SK-N-SH treated with all-trans-retinoic acid at 6 μM for 48 hours (cell line): ENCODE data around the gene SBDS.
"Not testable (repeated sequence)": the region's sequence is repeated elsewhere in the genome, so short reads cannot be mapped to it uniquely, and the experiment has no call there.

Experiments
- ATAC-seq: fragments of 200-7000 bp; cut with Tn5 transposase; 3 replicates; pipeline ENCODE4 v1.9.1; 2020; ENCODE audit warnings: mild to moderate bottlenecking, moderate library complexity
- ARNTL ChIP-seq: fragments of 450-650 bp; formaldehyde crosslinking; IDR thresholded peaks from 2 replicates; pipeline ENCODE4 v1.5.0; 2020; ENCODE audit warnings: low read depth, mild to moderate bottlenecking, moderate library complexity, borderline replicate concordance
- ESRRG ChIP-seq: fragments of 250-450 bp; sonication (Bioruptor Pico); IDR thresholded peaks from 2 replicates; pipeline ENCODE4 v1.6.1; 2021; ENCODE audit warnings: mild to moderate bottlenecking
- OSR1 ChIP-seq: fragments of 250-450 bp; sonication (Bioruptor Pico); IDR thresholded peaks from 2 replicates; pipeline ENCODE4 v1.8.0; 2022; ENCODE audit warnings: moderate library complexity, mild to moderate bottlenecking, inconsistent platforms
- PPARA ChIP-seq: fragments of 250-450 bp; sonication (Bioruptor Pico); IDR thresholded peaks from 2 replicates; pipeline ENCODE4 v1.5.0; 2020; ENCODE audit warnings: mild to moderate bottlenecking, borderline replicate concordance
- RARB ChIP-seq: fragments of 250-450 bp; sonication (Bioruptor Pico); IDR thresholded peaks from 2 replicates; pipeline ENCODE4 v1.8.0; 2021; ENCODE audit warnings: mild to moderate bottlenecking, moderate library complexity
- SNAI2 ChIP-seq: fragments of 250-450 bp; sonication (Bioruptor Pico); IDR thresholded peaks from 2 replicates; pipeline ENCODE4 v1.5.0; 2020; ENCODE audit warnings: mild to moderate bottlenecking, moderate library complexity
- TCF4 ChIP-seq: fragments of 250-450 bp; sonication (Bioruptor Pico); IDR thresholded peaks from 2 replicates; pipeline ENCODE4 v1.8.0; 2021; ENCODE audit warnings: mild to moderate bottlenecking, moderate library complexity, borderline replicate concordance
- TOX ChIP-seq: fragments of 250-450 bp; sonication (Bioruptor Pico); IDR thresholded peaks from 2 replicates; pipeline ENCODE4 v1.8.0; 2021; ENCODE audit warnings: mild to moderate bottlenecking, moderate library complexity, borderline replicate concordance
- ZC3H10 ChIP-seq: fragments of 250-450 bp; sonication (Bioruptor Pico); IDR thresholded peaks from 2 replicates; pipeline ENCODE4 v1.5.1; 2021; ENCODE audit warnings: mild to moderate bottlenecking, moderate library complexity
- ZFP3 ChIP-seq: fragments of 250-450 bp; sonication (Bioruptor Pico); IDR thresholded peaks from 2 replicates; pipeline ENCODE4 v1.5.0; 2020; ENCODE audit warnings: mild to moderate bottlenecking, moderate library complexity
- ZFP30 ChIP-seq: fragments of 450-650 bp; formaldehyde crosslinking; IDR thresholded peaks from 2 replicates; pipeline ENCODE4 v1.5.0; 2022; ENCODE audit warnings: mild to moderate bottlenecking, moderate library complexity
- ZNF565 ChIP-seq: fragments of 450-650 bp; formaldehyde crosslinking; conservative IDR thresholded peaks from 2 replicates; pipeline ENCODE4 v1.5.0; 2020; ENCODE audit warnings: low read depth, mild to moderate bottlenecking, moderate library complexity
- ZNF70 ChIP-seq: fragments of 450-650 bp; formaldehyde crosslinking; IDR thresholded peaks from 2 replicates; pipeline ENCODE4 v1.5.0; 2020; ENCODE audit warnings: mild to moderate bottlenecking, moderate library complexity
- ZNF8 ChIP-seq: fragments of 450-650 bp; formaldehyde crosslinking; IDR thresholded peaks from 2 replicates; pipeline ENCODE4 v1.5.0; 2020; ENCODE audit warnings: mild to moderate bottlenecking, moderate library complexity
- TF ChIP-seq, protein P1 (sequence below): fragments of 250-450 bp; sonication (Bioruptor Pico); IDR thresholded peaks from 2 replicates; pipeline ENCODE4 v1.8.0; 2021; ENCODE audit warnings: low read depth, mild to moderate bottlenecking, moderate library complexity, borderline replicate concordance
- TF ChIP-seq, protein P2 (sequence below): fragments of 250-450 bp; sonication (Bioruptor Pico); IDR thresholded peaks from 2 replicates; pipeline ENCODE4 v1.5.1; 2021; ENCODE audit warnings: mild to moderate bottlenecking, moderate library complexity
- TF ChIP-seq, protein P3 (sequence below): fragments of 250-450 bp; sonication (Bioruptor Pico); IDR thresholded peaks from 2 replicates; pipeline ENCODE4 v1.8.0; 2020; ENCODE audit warnings: mild to moderate bottlenecking, moderate library complexity, borderline replicate concordance

The SBDS gene

DNA sequence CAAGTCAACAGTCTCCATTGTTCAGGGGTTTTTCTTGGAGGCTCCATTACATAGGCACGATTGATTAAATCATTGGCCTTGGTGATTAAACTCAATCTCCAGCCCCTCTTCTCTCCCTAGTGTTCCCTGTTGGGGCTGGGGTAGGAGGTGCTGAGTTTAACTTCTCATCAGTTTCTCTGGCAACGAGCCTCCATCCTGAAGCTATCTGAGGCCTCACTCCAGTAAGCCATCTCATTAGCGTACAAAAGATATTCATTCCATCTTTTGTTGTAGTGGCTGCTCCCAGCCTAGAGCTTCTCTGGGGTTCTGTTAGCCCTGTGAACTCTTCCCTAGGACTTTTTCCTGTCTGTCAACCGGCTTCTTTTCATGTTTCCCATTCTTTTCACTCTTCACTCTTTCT lies 12.9 kb upstream of the SBDS start:
- TF ChIP-seq ZFP30 (CRISPR knock-in tag) (no peak), ESRRG (CRISPR knock-in tag) (no peak), ZNF565 (no peak), ZFP3 (no peak), RARB (CRISPR knock-in tag) (no peak), ZC3H10 (no peak), ZNF70 (CRISPR knock-in tag) (no peak), PPARA (no peak), ZNF8 (no peak), OSR1 (CRISPR knock-in tag) (no peak), TCF4 (CRISPR knock-in tag) (no peak), ARNTL (no peak), TOX (CRISPR knock-in tag) (no peak)
- TF ChIP-seq, protein P1, sequence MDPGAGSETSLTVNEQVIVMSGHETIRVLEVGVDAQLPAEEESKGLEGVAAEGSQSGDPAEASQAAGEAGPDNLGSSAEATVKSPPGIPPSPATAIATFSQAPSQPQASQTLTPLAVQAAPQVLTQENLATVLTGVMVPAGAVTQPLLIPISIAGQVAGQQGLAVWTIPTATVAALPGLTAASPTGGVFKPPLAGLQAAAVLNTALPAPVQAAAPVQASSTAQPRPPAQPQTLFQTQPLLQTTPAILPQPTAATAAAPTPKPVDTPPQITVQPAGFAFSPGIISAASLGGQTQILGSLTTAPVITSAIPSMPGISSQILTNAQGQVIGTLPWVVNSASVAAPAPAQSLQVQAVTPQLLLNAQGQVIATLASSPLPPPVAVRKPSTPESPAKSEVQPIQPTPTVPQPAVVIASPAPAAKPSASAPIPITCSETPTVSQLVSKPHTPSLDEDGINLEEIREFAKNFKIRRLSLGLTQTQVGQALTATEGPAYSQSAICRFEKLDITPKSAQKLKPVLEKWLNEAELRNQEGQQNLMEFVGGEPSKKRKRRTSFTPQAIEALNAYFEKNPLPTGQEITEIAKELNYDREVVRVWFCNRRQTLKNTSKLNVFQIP = no peak
- TF ChIP-seq, protein P2, sequence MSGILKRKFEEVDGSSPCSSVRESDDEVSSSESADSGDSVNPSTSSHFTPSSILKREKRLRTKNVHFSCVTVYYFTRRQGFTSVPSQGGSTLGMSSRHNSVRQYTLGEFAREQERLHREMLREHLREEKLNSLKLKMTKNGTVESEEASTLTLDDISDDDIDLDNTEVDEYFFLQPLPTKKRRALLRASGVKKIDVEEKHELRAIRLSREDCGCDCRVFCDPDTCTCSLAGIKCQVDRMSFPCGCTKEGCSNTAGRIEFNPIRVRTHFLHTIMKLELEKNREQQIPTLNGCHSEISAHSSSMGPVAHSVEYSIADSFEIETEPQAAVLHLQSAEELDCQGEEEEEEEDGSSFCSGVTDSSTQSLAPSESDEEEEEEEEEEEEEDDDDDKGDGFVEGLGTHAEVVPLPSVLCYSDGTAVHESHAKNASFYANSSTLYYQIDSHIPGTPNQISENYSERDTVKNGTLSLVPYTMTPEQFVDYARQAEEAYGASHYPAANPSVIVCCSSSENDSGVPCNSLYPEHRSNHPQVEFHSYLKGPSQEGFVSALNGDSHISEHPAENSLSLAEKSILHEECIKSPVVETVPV (CRISPR knock-in tag) = no peak
- ATAC-seq = no peak

DNA sequence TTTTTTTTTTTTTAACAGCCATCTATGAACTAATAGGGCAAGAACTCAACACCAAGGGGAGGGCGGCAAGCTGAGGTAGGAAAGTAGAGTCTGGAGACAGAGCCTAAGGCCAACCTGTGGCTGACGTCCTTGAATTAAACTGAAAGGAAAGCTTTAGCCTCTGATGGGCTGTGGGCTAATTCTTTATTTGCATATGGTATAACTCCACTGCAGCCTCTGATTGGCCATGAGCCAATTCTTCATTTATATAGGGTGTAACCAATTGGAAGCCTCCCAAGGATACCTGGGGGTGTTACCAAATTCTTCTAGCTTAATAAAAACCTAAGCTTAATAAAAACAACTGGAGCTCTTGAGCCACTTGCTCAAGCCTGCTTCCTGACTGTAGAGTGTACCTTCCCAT lies 11.6 kb upstream of the SBDS start:
- no peak for TF ChIP-seq PPARA
- no peak for TF ChIP-seq ZFP3
- no peak for TF ChIP-seq ZC3H10
- no peak for TF ChIP-seq SNAI2 (CRISPR knock-in tag)
- no peak for TF ChIP-seq TOX (CRISPR knock-in tag)
- no peak for TF ChIP-seq RARB (CRISPR knock-in tag)
- no peak for TF ChIP-seq ARNTL
- no peak for ATAC-seq

DNA sequence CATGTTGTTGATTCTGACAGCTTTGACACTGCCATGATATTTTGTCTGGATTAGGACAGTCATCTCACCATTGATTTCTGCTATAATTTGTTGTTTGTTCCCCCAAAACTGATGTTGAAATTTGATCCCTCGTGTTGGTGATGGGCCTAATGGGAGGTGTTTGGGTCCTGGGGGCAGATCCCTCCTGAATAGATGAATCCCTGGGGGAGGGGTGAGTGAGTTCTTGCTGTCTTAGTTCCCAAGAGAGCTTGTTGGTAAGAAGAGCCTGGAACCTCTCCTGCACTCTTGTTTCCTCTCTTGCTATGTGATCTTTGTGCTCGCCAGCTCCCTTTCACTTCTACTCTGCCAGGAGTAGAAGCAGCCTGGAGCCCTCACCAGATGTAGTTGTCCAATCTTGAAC lies 8.8 kb upstream of the SBDS start:
- not testable (repeated sequence) for ATAC-seq

DNA sequence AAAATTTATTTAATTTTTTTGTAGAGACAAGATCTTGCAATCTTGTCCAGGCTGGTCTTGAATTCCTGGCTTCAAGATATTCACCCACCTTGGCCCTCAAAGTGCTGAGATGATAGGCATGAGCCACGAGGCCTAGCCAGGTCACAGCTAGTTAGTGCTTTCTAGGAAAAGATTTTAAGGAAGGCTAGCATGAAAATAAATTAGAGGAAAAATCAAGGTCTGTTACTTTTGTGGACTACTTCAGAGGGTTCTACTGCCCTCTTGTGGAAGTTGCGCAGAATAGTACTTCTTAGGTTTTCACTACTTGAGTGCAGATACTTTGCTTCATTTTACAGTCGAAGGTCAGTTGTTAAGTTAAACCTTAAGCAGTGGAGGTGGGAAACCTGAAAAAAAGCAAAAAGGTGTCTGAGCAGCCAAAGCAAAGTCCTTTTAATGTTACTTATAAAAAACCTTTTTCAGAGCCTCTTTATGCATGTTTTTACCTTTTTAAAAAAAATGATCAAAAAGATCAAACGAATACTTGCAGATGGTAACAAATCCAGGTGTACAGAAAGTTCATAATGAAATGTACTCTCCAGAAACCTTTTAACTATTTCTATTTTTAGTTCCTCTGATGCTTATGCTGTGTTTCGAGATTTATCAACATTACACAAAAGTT lies 5.3 kb upstream of the SBDS start:
- ATAC-seq = not testable (repeated sequence)

DNA sequence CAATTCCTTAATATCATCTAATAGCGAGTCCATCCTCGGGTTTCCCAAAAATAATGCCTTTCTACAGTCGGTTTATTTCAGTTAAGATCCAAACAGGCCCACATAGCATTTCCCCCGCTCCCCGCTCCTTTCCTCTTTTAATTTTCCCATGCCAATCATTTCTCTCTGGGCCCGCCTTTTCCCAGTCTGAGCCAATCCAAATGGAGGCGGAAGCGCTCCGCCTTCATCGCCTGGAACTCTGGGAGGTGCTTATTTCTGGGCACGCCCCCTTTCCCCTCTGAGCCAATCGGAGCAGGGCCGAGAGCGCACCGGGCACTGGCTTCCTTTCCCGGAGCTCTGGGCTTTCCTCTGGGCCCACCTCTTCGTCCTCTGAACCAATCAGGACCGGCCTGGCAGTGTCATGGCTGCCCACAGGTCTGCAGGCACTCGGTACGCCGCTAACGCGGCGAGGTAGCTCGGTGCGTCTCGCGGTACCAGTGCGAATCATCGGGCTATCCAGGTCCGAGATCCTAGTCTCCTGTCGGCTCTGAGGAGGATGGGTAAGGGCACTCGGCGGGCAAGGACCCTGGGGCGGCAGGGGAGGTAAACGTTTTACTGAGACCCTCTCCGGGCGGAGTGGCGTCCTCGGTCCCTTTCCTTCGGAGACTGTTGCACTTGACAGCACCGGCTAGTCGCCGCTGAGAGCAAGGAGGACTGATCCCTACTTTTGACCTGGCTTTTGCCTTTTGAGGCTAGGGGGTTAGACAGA lies 1.2 kb upstream of the SBDS start, which contains the start of gene TYW1:
Gene TYW1 (plus strand): TSS at position 390 of the 748 bp plus-strand sequence. CDS start 146 bp downstream, at position 536.
- TF ChIP-seq ZNF70 (CRISPR knock-in tag) = peak; percentile 99
- TF ChIP-seq ZNF8 = peak; percentile 68
- peak; percentile 96 for ATAC-seq

DNA sequence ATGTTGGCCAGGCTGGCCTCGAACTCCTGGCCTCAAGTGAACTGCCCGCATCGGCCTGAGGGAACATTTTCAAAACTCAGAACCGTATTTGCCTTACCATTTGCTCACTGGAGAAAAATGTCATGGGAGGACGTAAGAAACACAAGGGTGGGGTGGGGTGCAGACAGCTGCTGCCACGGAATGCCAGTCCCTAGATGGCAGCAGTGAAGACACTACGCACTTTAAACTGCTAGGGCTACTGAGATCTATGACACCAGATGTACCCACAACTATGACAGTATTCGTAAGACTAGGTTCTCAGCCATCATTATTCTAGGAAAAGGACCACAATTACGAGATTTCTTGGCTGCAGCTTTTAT lies 716 bp downstream of the SBDS start:
- TF ChIP-seq, protein P3, sequence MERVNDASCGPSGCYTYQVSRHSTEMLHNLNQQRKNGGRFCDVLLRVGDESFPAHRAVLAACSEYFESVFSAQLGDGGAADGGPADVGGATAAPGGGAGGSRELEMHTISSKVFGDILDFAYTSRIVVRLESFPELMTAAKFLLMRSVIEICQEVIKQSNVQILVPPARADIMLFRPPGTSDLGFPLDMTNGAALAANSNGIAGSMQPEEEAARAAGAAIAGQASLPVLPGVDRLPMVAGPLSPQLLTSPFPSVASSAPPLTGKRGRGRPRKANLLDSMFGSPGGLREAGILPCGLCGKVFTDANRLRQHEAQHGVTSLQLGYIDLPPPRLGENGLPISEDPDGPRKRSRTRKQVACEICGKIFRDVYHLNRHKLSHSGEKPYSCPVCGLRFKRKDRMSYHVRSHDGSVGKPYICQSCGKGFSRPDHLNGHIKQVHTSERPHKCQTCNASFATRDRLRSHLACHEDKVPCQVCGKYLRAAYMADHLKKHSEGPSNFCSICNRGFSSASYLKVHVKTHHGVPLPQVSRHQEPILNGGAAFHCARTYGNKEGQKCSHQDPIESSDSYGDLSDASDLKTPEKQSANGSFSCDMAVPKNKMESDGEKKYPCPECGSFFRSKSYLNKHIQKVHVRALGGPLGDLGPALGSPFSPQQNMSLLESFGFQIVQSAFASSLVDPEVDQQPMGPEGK (CRISPR knock-in tag) = 0 out of 2 replicates have a peak, but pooled peaks have one; percentile 13
- TF ChIP-seq, all 23 proteins: peak for 1; not testable (repeated sequence) for 22
- peak; percentile 72 for ATAC-seq

DNA sequence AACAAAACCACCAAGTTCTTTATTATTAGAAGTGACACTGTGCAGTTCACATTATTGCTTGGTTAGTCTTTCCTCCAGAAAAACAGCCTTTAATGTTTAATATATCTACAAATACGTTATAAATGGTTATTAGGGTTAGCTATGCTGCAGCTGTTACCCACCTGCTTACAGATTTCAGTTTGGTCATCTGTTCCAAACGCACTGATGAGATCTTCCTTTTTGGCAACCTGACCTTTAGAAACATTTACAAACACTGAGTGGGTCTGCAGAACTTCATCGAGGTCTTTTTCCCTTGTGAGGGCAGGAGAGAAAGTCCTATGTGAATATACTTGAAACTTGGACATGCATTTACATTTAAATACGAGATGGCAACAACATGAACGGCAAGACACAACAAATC lies 1.3 kb downstream of the SBDS start:
- ATAC-seq = not testable (repeated sequence)

DNA sequence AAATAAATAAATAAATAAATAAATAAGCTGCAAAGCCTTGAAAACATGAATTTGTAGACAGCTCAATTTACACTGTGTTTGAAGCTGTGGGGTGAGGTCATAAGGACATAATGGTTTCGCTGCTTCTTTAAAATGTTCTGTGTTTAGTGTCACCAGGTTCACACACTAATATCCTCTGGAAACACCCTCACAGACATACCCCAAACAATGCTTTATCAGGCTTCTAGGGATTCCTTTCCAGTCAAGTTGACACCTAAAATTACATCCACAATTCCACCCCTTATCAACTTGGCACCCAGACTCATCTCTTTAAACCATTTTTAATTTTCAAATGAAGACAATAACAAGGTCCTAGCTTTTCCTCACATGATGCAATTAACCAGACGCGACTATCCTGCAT lies 5.8 kb downstream of the SBDS start:
- not testable (repeated sequence) for ATAC-seq

DNA sequence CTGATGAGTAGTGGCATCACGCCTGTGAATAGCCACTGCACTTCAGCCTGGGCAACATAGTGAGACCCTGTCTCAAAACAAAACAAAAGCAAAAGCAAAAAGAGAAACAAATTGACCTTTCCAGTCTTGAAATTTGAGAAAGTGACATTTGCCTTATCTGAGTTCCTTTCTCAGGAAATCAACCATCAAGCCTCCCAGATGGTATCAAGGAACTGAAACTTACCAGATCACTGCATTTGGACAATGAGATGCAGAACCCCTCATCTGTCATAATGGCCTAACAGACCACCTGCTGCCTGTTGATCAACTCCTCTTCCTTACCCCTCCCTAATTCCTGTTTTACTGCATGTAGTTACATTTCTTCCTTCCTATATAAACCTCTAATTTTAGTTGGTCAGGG lies 15.1 kb downstream of the SBDS start:
- not testable (repeated sequence) for ATAC-seq

DNA sequence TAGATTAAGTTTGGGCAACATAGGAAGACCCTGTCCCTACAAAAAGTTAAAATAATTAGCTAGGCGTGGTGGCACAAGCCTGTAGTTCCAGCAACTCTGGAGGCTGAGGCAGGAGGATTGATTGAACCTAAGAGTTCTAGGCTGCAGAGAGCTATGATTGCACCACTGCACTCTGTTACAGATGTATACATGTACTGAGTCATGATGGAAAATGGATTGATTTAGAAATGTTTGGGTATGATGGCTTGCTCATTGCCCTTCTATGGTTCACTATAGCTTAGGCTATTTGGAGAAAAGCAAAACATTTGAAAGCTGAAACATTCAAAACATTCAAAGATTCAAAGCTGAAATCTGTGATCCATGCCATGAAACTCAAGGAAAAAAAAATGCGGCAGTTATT lies 16.4 kb downstream of the SBDS start:
- ATAC-seq = not testable (repeated sequence)

DNA sequence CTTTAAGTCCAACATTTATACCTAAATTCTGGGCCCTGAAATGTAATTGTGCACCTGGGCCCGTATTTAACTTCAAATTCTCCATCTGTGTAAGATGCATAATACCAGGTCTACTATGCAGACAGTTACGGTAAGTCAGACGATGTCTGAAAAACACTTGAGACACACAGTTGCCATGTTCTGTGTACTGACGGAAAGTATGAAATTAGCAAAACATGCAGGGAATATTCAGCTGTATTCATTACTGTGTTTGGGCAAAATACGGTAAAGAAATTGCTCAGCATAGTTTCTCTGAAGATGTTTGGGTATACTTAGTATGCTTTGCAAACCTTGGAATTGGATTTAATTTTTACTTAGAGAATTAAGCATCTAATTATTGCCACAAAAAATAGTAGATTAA lies 17.1 kb downstream of the SBDS start:
- ATAC-seq = not testable (repeated sequence)
